Measurements from ENCODE around the gene ADSL. TPM values are rescaled to one million over a fixed set of nuclear protein-coding genes. Genes with fewer than 3 reads are reported as not detected.

Gene ADSL
- total RNA-seq (2021; fragmentation: NEBNext Ultra II Directional; extraction: Animal tissue kit (Norgen Biotek cat#: 25700)) (180 and 197 TPM in 2 replicates), polyA plus RNA-seq (2011; rRNA removed) (189 and 218 TPM in 2 replicates), polyA minus RNA-seq (2011; rRNA and poly(A)+ RNA removed) (279 and 331 TPM in 2 replicates)
- 259 TPM for polyA plus RNA-seq (2011; cell fraction: cytosol; rRNA removed)
- 172 TPM for polyA plus RNA-seq (2011; cell fraction: nucleus; rRNA removed)
- polyA plus RNA-seq (2012, experiment 1 of 2), result 219 to 252 TPM (median 234 TPM) in 4 replicates
- 141 TPM for polyA plus RNA-seq (2012, experiment 2 of 2)
- 133 TPM for polyA plus RNA-seq (2013, experiment 1 of 2)
- 133 TPM for polyA plus RNA-seq (2013, experiment 2 of 2)
- polyA minus RNA-seq (2011; cell fraction: cytosol; rRNA and poly(A)+ RNA removed), result 77.9 TPM
- 104 TPM for polyA minus RNA-seq (2011; cell fraction: nucleus; rRNA and poly(A)+ RNA removed)
- long read RNA-seq, experiment 1, full-length matches to known transcripts, result 78 of 221 reads
- long read RNA-seq, experiment 1, partial matches to known transcripts, result 57 of 221 reads
- long read RNA-seq, experiment 1, other reads (novel, unspliced or antisense), result 86 of 221 reads
- long read RNA-seq, experiment 2, full-length matches to known transcripts, result 502 of 564 reads
- long read RNA-seq, experiment 2, partial matches to known transcripts, result 13 of 564 reads
- long read RNA-seq, experiment 2, other reads (novel, unspliced or antisense), result 49 of 564 reads

DNA sequence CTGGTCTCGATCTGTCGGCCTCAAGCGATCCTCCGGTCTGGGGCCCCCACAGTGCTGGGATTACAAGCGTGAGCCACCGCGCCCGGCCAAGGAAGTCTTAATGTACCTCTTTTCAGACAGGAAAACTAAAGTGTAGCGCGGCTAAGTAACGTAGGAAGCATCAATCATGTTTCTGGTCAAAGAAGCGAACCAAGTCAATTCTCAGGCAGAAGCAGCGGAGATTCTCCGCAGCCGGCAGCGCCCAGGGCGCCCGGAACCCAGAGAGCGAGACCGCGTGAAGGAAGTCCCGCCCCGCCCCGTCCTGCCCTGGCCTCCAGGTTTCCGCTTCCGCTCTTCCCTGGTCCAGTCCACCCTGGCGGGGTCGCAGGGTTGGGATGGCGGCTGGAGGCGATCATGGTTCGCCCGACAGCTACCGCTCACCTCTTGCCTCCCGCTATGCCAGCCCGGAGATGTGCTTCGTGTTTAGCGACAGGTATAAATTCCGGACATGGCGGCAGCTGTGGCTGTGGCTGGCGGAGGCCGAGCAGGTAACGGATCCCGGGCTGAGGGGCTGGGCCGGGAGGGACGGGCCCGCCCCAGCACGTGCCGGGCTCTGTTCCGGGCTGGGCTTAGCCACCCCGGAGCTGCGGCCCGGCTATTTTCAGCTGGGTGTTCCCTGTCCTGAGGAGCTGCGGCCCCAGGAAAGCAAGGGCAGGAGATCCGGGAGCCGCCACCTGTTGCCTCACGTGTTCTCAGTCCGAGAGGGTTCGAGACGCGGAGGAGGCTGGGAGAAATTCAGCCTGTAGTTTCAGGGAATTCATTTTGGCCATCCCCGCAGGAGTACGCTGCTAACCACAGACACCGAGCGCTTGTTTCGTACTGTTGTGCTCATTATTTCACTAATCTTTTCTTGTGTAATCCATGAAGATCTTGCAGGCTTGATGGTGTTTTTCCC is at the start of gene ADSL:
Gene ADSL, plus strand, starts transcription at position 316 of the 934 bp plus-strand sequence. Its CDS starts 59 bp downstream, at position 375.
- peaks cover 0 to 6% of the 10 kb centered on the region in 2 experiments for H4K20me1 ChIP-seq (replicated peaks in 1 of 2; ENCODE audit: control insufficient read depth in 1 of 2, insufficient read depth in 2 of 2, low read length in 2 of 2)
- ChIA-PET POLR2A (ENCODE audit: partially characterized antibody) (interaction anchor here (0.7 to 3.7 kb wide), 15 partner anchors 10 to 510 kb away, joined by 3 to 21 read pairs (median 4); partner anchors contain the start of genes SGSM3, ST13, TNRC6B and XPNPEP3), CTCF (ENCODE audit: partially characterized antibody) (interaction anchor here (0.8 to 2.6 kb wide), 6 partner anchors 13 to 210 kb away, joined by 3 to 18 read pairs (median 3); no protein-coding TSS in a partner anchor)
- peak within 1 kb of the TSS; percentile 71 to 88 (median 82) for H3K9ac ChIP-seq (replicated peaks in 1 of 4; ENCODE audit: extremely low read depth in 1 of 4, low read depth in 3 of 4, low read length in 3 of 4)
- H3K9me3 ChIP-seq (ENCODE audit: insufficient read depth in 2 of 2, low read depth in 1 of 2, low read length in 1 of 2), result no peaks in the 10 kb centered on the region
- H2BK15ac ChIP-seq (ENCODE audit: low read length), result no peak within 1 kb of the TSS
- H3K18ac ChIP-seq (ENCODE audit: extremely low read depth, low read length), result peak within 1 kb of the TSS; percentile 93
- H2AFZ ChIP-seq (ENCODE audit: low read length), result peak within 1 kb of the TSS; percentile 46; the same call in 1 of the 2 replicates
- peak within 1 kb of the TSS; percentile 95 for H2BK120ac ChIP-seq (replicated peaks; ENCODE audit: low read depth, low read length)
- H2BK5ac ChIP-seq (ENCODE audit: low read depth, low read length), result peak within 1 kb of the TSS; percentile 94; the same call in 1 of the 2 replicates
- H3K14ac ChIP-seq (ENCODE audit: insufficient read length), result no peak within 1 kb of the TSS
- FAIRE-seq, result no peak
- no peak within 1 kb of the TSS for H2BK12ac ChIP-seq (ENCODE audit: low read depth, low read length)
- DNase-seq (ENCODE audit: low read depth in 1 of 2, low spot score in 2 of 2), result peak; percentile 58 to 91
- no peaks in the 10 kb centered on the region for H3K27me3 ChIP-seq (replicated peaks in 1 of 4; ENCODE audit: control insufficient read depth in 3 of 4, extremely low read depth in 1 of 4, insufficient read depth in 3 of 4, low read length in 3 of 4)
- H3K56ac ChIP-seq (replicated peaks; ENCODE audit: insufficient read length, low read depth, low read length), result peak within 1 kb of the TSS; percentile 91
- H2AK5ac ChIP-seq (ENCODE audit: low read depth, low read length), result no peak within 1 kb of the TSS
- H4K8ac ChIP-seq (ENCODE audit: extremely low read depth, insufficient read depth, low read length), result peak within 1 kb of the TSS; percentile 90
- no peak within 1 kb of the TSS for H3K23ac ChIP-seq (ENCODE audit: insufficient read length)
- peak within 1 kb of the TSS; percentile 92 for H3K4ac ChIP-seq (replicated peaks; ENCODE audit: insufficient read length, low read depth, low read length)
- H4K91ac ChIP-seq (replicated peaks; ENCODE audit: insufficient read length, low read length), result peak within 1 kb of the TSS; percentile 95
- H3K36me3 ChIP-seq (ENCODE audit: control insufficient read depth in 2 of 4, insufficient read depth in 4 of 4, low read length in 3 of 4), result peaks cover 8 to 26% (median 20%) of the 10 kb centered on the region in 4 experiments; a peak in 7 of 8 replicates
- H3K4me3 ChIP-seq (ENCODE audit: extremely low read depth in 1 of 4, insufficient read depth in 2 of 4, low read depth in 3 of 4, low read length in 4 of 4), result peak within 1 kb of the TSS; percentile 80 to 99 (median 90)
- H3K27ac ChIP-seq (ENCODE audit: low read depth, low read length), result peak within 1 kb of the TSS; percentile 63
- peaks cover 0 to 6% (median 0%) of the 10 kb centered on the region in 4 experiments; a peak in 3 of 7 replicates for H3K4me1 ChIP-seq (replicated peaks in 1 of 4; ENCODE audit: control insufficient read depth in 3 of 4, insufficient read depth in 4 of 4, low read length in 3 of 4)
- peaks cover 13% of the 10 kb centered on the region for H3K23me2 ChIP-seq (ENCODE audit: low read depth, low read length)
- peaks cover 7 to 34% of the 10 kb centered on the region in 2 experiments for H3K79me2 ChIP-seq (ENCODE audit: control insufficient read depth in 1 of 2, insufficient read depth in 2 of 2, low read length in 2 of 2)
- H3K79me1 ChIP-seq (ENCODE audit: low read depth, low read length), result peaks cover 3% of the 10 kb centered on the region
- 2% methylated on average over 62 of the region's 65 CpGs; no CpG with 5 or more reads in 1 of the 2 experiments for WGBS, 2 experiments (ENCODE audit: extremely low coverage in 1 of 2, insufficient coverage in 1 of 2, insufficient read length in 1 of 2, insufficient replicate concordance in 2 of 2, low coverage in 1 of 2, low lambda C conversion rate in 2 of 2, missing lambda C conversion rate in 1 of 2)
- peak within 1 kb of the TSS; percentile 96 for H4K5ac ChIP-seq (ENCODE audit: insufficient read length, low read depth, low read length)
- no peak within 1 kb of the TSS for H2BK20ac ChIP-seq (ENCODE audit: low read length)
- H3K4me2 ChIP-seq (ENCODE audit: insufficient read depth in 1 of 2, low read depth in 2 of 2, low read length in 2 of 2), result peak within 1 kb of the TSS; percentile 89 to 98
- TF ChIP-seq CTBP2 (IDR thresholded peaks at IDR 0.05; ENCODE audit: borderline replicate concordance, insufficient read depth, insufficient read length, low read length), result no peak
- peak in 1 of 2 experiments; percentile 22; a peak in 1 of 3 replicates for TF ChIP-seq EP300 (IDR thresholded peaks at IDR 0.05; ENCODE audit: borderline replicate concordance in 1 of 2, low read depth in 2 of 2, low read length in 2 of 2)
- no peak for TF ChIP-seq MAFK (IDR thresholded peaks at IDR 0.05; ENCODE audit: low read depth, low read length)
- peak; percentile 53; the same call in 1 of the 2 replicates for TF ChIP-seq KDM1A (IDR thresholded peaks at IDR 0.05; ENCODE audit: borderline replicate concordance, low read length)
- TF ChIP-seq TAF7 (optimal IDR thresholded peaks at IDR 0.05; ENCODE audit: borderline replicate concordance, low read depth, low read length), result peak; percentile 37
- TF ChIP-seq BACH1 (IDR thresholded peaks at IDR 0.05; ENCODE audit: low read length), result no peak
- TF ChIP-seq POLR2AphosphoS5 (IDR thresholded peaks at IDR 0.05; ENCODE audit: low read depth, low read length), result peak; percentile 94

Data from H1 (cell line).